B cell (primary cell): ENCODE data around the gene SLCO3A1. TPM values are rescaled to one million over a fixed set of nuclear protein-coding genes. Genes with fewer than 3 reads are reported as not detected.
A peak's percentile ranks its signal among the peaks of the same experiment; 100 is the strongest.

Experiments used
- ATAC-seq: fragments of 200-7000 bp; cut with Tn5 transposase; one replicate; pipeline ENCODE4 v1.10.0; 2021; ENCODE audit warnings: low read depth, mild to moderate bottlenecking, moderate number of reproducible peaks, moderate library complexity
- CTCF ChIA-PET: fragments of 350-600 bp; sonication (Branson Sonifier 250); formaldehyde crosslinking; loops from one replicate; lab custom pipeline; 2021; ENCODE audit warnings: antibody characterized with exemption, inconsistent platforms; lab: Charles Lee
- POLR2A ChIA-PET: fragments of 350-600 bp; sonication (Branson Sonifier 250); formaldehyde crosslinking; loops from one replicate; lab custom pipeline; 2021; ENCODE audit warnings: antibody characterized with exemption; lab: Charles Lee
- DNase-seq: peaks from one replicate; pipeline ENCODE4 v3.0.0; 2013
- H2AFZ ChIP-seq: 2 replicates; pipeline ENCODE4 v1.6.1; 2012; ENCODE audit warnings: mild to moderate bottlenecking, low read depth, low read length; ENCODE audit not compliant: insufficient read depth, poor library complexity, severe bottlenecking
- H3K27ac ChIP-seq, 2 donors: 1 replicate in 1 of 2; 2 replicates in 1 of 2; pipeline ENCODE4 v1.5.1; 2012 to 2013; ENCODE audit warnings: low read length in 2 of 2, mild to moderate bottlenecking in 2 of 2, moderate library complexity in 1 of 2
- H3K27me3 ChIP-seq, 4 experiments: fragments of 200-600 bp in 1 of 4; sonication (generic) in 1 of 4; replicated peaks in 1 of 4; 1 replicate in 2 of 4; 2 replicates in 2 of 4; pipeline versions ENCODE4 v1.6.1 to v1.7.0; 2013 to 2016; ENCODE audit warnings: low read length in 3 of 4, mild to moderate bottlenecking in 2 of 4, mixed read lengths in 1 of 4, moderate library complexity in 1 of 4; ENCODE audit not compliant: insufficient read depth in 4 of 4, control insufficient read depth in 3 of 4; ENCODE audit errors: control extremely low read depth in 1 of 4
- H3K36me3 ChIP-seq, 2 experiments: replicated peaks in 1 of 2; 1 replicate in 1 of 2; 2 replicates in 1 of 2; pipeline versions ENCODE4 v1.6.1 to v1.7.1; 2013; ENCODE audit warnings: low read length in 1 of 2; ENCODE audit not compliant: insufficient read depth in 2 of 2, control insufficient read depth in 1 of 2; ENCODE audit errors: control extremely low read depth in 1 of 2, extremely low read depth in 1 of 2
- H3K4me1 ChIP-seq, 2 donors: fragments of 200-600 bp in 1 of 2; sonication (generic) in 1 of 2; 1 replicate in 1 of 2; 2 replicates in 1 of 2; pipeline versions ENCODE4 v1.5.1 to v1.6.1; 2013 to 2017; ENCODE audit warnings: low read length in 2 of 2; ENCODE audit not compliant: control insufficient read depth in 2 of 2, insufficient read depth in 2 of 2
- H3K4me2 ChIP-seq: replicated peaks from 2 replicates; pipeline ENCODE3; 2012; ENCODE audit warnings: mild to moderate bottlenecking, low read depth, low read length; ENCODE audit not compliant: poor library complexity, severe bottlenecking
- H3K4me3 ChIP-seq, 5 experiments: fragments of 200-600 bp in 1 of 5; sonication (generic) in 1 of 5; 1 replicate in 3 of 5; 2 replicates in 2 of 5; pipeline versions ENCODE4 v1.5.1 to v1.7.0; 2011 to 2016; ENCODE audit warnings: low read length in 4 of 5, mild to moderate bottlenecking in 4 of 5, low read depth in 2 of 5, control low read depth in 1 of 5, moderate library complexity in 1 of 5; ENCODE audit not compliant: insufficient read depth in 1 of 5; ENCODE audit errors: control extremely low read depth in 1 of 5, extremely low read depth in 1 of 5
- H3K79me2 ChIP-seq: fragments of 200-600 bp; sonication (generic); one replicate; pipeline ENCODE4 v1.6.0; 2016; ENCODE audit warnings: low read length; ENCODE audit not compliant: control insufficient read depth, insufficient read depth
- H3K9ac ChIP-seq: fragments of 200-600 bp; sonication (generic); 2 replicates; pipeline ENCODE4 v1.6.1; 2017; ENCODE audit warnings: mild to moderate bottlenecking, low read length, moderate library complexity
- H3K9me3 ChIP-seq, 3 donors: one replicate each; pipeline versions ENCODE4 v1.6.1 to v1.7.1; 2013; ENCODE audit warnings: low read length in 2 of 3; ENCODE audit not compliant: control insufficient read depth in 2 of 3, insufficient read depth in 1 of 3; ENCODE audit errors: control extremely low read depth in 1 of 3
- H4K20me1 ChIP-seq: 2 replicates; pipeline ENCODE4 v1.6.0; 2012; ENCODE audit warnings: mild to moderate bottlenecking, low read length; ENCODE audit not compliant: insufficient read depth, control insufficient read depth, poor library complexity, severe bottlenecking
- H3K27ac Mint-ChIP-seq: one replicate; pipeline ENCODE4 v1.8.0; 2021; ENCODE audit warnings: mixed read lengths
- H3K27me3 Mint-ChIP-seq: one replicate; pipeline ENCODE4 v1.8.0; 2021; ENCODE audit warnings: mixed read lengths
- H3K4me1 Mint-ChIP-seq: one replicate; pipeline ENCODE4 v1.8.0; 2021; ENCODE audit warnings: mixed read lengths
- H3K4me3 Mint-ChIP-seq: one replicate; pipeline ENCODE4 v1.8.0; 2021; ENCODE audit warnings: mixed read lengths
- H3K9me3 Mint-ChIP-seq: one replicate; pipeline ENCODE4 v1.8.0; 2022; ENCODE audit warnings: mixed read lengths; ENCODE audit not compliant: insufficient read depth
- EZH2 ChIP-seq: IDR thresholded peaks from 2 replicates; pipeline ENCODE4 v1.6.1; 2012; ENCODE audit warnings: borderline replicate concordance, low read depth, mild to moderate bottlenecking, moderate library complexity, low read length; ENCODE audit not compliant: insufficient read depth, poor library complexity, severe bottlenecking
- WGBS: methylation state at CpG from one replicate; pipeline ENCODE4 v1.1.5; 2013; ENCODE audit warnings: missing lambda C conversion rate; ENCODE audit not compliant: insufficient coverage; 5-methylcytosine and 5-hydroxymethylcytosine counted together
- intact Hi-C: fragments of 100-400 bp; cut with micrococcal nuclease; formaldehyde crosslinking; loops from one replicate; pipeline ENCODE4 v1.10.0; 2022
- polyA plus RNA-seq: library from polyadenylated mRNA; depleted of rRNA; stranded (reverse); fragments of >200 nt; gene quantifications from 2 replicates; pipeline ENCODE4 v1.2.3, GENCODE V29; 2012
- total RNA-seq, 2 donors: library from RNA; stranded (reverse); fragments of 120-200 nt in 1 of 2; gene quantifications; 1 replicate in 1 of 2; 2 replicates in 1 of 2; pipeline versions ENCODE4 v1.2.3 to v1.2.4, GENCODE V29; 2013 to 2022
- TF ChIP-seq, protein P1 (sequence below): fragments of 200-600 bp; IDR thresholded peaks from one replicate; pipeline ENCODE4 v1.8.0; 2022; ENCODE audit warnings: antibody characterized with exemption, mild to moderate bottlenecking

The SLCO3A1 gene
- total and polyA plus RNA-seq, 2 donors (not counting 1 experiment from before 2014, with no cell fraction given): 0.99 to 2.3 TPM

DNA sequence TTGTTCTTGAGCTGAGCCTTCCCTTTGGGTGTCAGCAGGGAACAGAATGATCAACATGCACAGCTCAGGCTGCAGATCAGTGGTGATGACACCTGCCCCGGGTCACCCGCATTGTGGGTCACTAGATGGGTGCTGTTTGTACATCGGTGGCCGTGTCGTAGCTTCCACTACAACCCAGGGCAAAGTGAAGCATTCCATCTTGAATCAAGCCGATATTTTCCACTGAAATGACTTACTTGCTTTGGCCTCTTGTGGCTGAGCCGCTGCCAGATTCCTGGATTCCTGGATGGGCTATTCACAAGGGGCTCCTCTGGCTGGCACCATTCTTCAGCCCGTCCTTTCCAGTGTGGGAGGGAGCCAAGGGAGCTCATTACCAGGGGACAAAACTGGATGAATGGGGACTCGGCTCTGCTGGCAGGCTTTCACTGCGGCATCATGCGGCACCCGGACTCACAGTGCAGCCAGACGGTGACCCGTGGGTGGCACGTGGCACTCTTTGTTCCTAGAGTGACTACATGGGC is 65.6 kb downstream of the SLCO3A1 start:
- no peaks in the 10 kb centered on the region for H3K9me3 Mint-ChIP-seq
- ChIA-PET POLR2A (no interaction called here), CTCF (no interaction called here)
- Histone ChIP-seq H3K36me3 (no peaks in the 10 kb centered on the region), H4K20me1 (no peaks in the 10 kb centered on the region), H3K4me3 (no peak overlapping the region), H3K4me2 (no peak overlapping the region), H3K79me2 (no peaks in the 10 kb centered on the region), H3K27ac (no peak overlapping the region), H3K9ac (no peak overlapping the region), H3K9me3 (no peaks in the 10 kb centered on the region), H3K27me3 (peaks cover 0 to 2% (median 0%) of the 10 kb centered on the region in 4 experiments), H2AFZ (no peak overlapping the region), H3K4me1 (peaks cover 0 to 16% of the 10 kb centered on the region in 2 donors)
- ATAC-seq: no peak
- TF ChIP-seq, protein P1, sequence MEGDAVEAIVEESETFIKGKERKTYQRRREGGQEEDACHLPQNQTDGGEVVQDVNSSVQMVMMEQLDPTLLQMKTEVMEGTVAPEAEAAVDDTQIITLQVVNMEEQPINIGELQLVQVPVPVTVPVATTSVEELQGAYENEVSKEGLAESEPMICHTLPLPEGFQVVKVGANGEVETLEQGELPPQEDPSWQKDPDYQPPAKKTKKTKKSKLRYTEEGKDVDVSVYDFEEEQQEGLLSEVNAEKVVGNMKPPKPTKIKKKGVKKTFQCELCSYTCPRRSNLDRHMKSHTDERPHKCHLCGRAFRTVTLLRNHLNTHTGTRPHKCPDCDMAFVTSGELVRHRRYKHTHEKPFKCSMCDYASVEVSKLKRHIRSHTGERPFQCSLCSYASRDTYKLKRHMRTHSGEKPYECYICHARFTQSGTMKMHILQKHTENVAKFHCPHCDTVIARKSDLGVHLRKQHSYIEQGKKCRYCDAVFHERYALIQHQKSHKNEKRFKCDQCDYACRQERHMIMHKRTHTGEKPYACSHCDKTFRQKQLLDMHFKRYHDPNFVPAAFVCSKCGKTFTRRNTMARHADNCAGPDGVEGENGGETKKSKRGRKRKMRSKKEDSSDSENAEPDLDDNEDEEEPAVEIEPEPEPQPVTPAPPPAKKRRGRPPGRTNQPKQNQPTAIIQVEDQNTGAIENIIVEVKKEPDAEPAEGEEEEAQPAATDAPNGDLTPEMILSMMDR: no peak
- no peak for TF ChIP-seq EZH2
- H3K27ac Mint-ChIP-seq: no peak overlapping the region
- peaks cover 13% of the 10 kb centered on the region for H3K4me1 Mint-ChIP-seq
- WGBS: 95% methylated on average over 15 of the region's 15 CpGs
- intact Hi-C loops: no loop called here
- H3K4me3 Mint-ChIP-seq: no peak overlapping the region
- H3K27me3 Mint-ChIP-seq: no peaks in the 10 kb centered on the region
- DNase-seq: no peak

GRCh38 chr15:91921188-91921842 is 67.8 kb downstream of the SLCO3A1 start:
- CTCF ChIA-PET: no interaction called here
- no peaks in the 10 kb centered on the region for H3K27me3 Mint-ChIP-seq
- Histone ChIP-seq H2AFZ (no peak overlapping the region), H3K4me3 (no peak overlapping the region), H3K9ac (no peak overlapping the region), H4K20me1 (no peaks in the 10 kb centered on the region), H3K79me2 (no peaks in the 10 kb centered on the region), H3K36me3 (no peaks in the 10 kb centered on the region), H3K9me3 (no peaks in the 10 kb centered on the region), H3K4me1 (peaks cover 0 to 16% of the 10 kb centered on the region in 2 donors), H3K27me3 (peaks cover 0 to 2% (median 0%) of the 10 kb centered on the region in 4 experiments), H3K4me2 (no peak overlapping the region), H3K27ac (no peak overlapping the region)
- ATAC-seq (peak; percentile 21), DNase-seq (peak; percentile 36)
- WGBS: 65% methylated on average over 3 of the region's 5 CpGs
- no peaks in the 10 kb centered on the region for H3K9me3 Mint-ChIP-seq
- intact Hi-C loops: no loop called here
- H3K27ac Mint-ChIP-seq: no peak overlapping the region
- H3K4me3 Mint-ChIP-seq: no peak overlapping the region
- peaks cover 13% of the 10 kb centered on the region for H3K4me1 Mint-ChIP-seq
- POLR2A ChIA-PET: no interaction called here
- no peak for TF ChIP-seq EZH2
